NCI-H1048 (cell line): ENCODE measurements around the gene KPNB1.

Experiments used
- DNase-seq: peaks from one replicate; lab custom pipeline; 2025; lab: John Stamatoyannopoulos, UW

Gene KPNB1

DNA sequence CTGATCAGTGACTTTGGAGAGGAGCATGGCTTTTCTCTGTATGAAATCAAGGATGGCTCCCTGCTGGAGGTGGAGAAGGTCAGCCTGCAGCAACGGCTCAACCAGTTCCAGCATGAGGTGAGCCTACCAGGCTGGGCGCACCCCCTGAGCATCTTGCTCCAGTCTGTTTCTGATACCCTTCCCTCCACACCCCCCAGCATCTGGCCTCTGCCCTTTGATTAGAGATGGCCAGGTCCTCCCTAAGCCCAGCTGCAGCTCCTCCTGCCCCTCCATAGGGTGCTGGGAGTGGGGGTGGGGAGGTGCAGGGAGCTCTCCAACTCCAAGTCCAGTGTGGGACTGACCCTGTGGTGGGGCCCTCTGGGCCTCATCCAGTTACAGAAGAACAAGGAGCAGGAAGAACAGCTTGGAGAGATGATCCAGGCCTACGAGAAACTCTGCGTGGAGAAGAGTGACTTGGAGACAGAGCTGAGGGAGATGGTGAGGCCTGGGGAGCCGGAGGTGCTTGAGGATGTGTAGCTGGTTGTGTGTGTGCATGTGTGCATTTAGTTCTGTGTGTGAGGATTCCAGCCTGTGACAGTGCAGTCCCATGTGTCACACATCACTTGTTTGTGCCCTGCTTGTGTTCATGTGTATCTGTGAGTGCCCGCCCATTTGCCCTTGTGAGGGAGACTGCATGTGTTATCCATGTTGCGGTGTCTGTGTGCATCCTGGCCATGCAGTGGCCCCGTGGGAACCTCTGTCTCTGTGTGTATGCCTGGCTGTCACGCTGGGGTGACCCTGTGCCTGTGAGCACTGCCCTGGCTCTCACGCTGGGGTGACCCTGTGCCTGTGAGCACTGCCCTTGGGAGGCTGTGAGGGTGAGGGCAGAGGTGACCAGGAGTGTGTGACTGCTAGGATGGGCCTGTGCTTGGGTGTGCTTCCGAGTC is 47.3 kb downstream of the KPNB1 start:
- no peak for DNase-seq

DNA sequence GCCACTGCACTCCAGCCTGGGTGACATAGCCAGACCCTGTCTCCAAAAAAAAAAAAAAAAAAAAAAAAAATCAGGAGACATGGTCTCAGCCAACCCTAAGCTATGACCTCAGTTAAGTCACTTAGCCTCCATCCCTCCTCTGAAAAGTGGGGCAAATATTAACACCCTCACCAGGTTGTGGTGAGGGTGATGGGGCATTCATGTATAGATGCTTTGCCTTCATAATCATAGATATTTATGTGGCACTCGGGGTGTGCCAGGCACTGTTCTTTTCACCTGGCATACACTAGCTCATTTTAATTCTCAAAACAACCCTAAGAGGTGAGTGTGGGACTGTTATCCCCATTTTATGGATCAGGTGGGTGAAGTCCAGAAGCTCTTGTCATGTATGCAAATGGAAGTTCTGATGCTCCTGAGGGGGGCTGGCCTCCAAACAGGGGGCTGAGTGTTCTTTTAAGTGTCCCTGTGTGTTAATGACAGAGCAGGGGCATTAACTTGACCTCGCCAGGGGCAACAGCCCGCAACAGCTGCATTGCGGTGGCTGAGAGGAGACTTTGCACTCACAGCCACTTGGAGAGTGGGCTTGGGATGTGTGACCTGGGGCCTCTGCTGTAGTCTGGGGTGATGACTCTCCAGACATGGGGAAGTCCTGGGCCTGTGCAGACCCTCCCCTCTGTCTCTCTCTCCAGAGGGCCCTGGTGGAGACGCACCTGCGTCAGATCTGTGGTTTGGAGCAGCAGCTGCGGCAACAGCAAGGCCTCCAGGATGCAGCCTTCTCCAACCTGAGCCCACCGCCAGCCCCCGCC is 48.4 kb downstream of the KPNB1 start:
- no peak for DNase-seq

DNA sequence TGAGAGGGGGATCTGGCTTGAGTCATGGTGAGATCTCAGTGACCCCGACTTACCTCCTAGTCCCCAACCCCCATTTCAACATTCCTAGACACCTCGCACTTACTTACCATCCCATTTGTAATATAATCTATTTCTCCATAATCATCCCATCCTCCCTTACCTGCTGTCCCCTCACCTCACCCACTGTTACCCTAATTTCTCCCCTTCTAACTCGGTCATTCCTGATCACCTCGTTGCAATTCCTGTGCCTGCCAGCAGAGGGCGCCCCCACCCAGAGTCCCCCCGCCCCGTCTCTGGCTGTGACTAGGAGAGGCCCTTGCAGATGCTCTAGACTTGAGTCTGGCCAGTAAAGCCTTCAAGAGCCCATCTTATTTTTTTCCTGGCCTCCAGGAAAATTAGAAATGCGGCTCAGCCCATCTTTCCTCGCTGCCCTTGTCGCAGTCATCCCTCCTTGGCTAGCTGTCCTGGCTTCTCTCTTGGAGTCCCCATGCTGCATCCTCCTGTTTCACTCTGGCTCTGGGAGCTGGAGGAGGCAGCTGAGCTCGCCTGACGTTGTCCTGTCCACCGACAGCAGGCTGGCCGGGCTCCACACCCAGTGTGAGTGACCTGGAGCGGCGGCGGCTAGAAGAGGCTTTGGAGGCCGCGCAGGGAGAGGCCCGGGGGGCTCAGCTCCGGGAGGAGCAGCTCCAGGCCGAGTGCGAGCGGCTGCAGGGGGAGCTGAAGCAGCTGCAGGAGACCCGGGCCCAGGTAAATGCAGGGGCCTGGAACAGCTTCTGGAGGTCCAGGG is 49.2 kb downstream of the KPNB1 start:
- no peak for DNase-seq

DNA sequence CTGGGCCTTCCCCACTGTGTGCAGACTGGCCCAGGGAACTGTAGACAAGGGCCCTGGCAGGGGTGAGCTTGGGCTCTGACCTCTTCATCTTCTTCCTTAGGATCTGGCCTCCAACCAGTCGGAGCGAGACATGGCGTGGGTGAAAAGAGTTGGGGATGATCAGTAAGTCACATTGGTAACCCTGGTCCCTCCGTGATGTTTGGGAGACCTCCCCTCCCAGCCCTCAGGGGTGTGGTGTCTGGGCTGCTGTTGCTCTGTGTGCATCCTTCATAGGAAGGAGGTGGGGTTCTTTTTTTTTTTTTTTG is 49.8 kb downstream of the KPNB1 start:
- DNase-seq, result no peak

DNA sequence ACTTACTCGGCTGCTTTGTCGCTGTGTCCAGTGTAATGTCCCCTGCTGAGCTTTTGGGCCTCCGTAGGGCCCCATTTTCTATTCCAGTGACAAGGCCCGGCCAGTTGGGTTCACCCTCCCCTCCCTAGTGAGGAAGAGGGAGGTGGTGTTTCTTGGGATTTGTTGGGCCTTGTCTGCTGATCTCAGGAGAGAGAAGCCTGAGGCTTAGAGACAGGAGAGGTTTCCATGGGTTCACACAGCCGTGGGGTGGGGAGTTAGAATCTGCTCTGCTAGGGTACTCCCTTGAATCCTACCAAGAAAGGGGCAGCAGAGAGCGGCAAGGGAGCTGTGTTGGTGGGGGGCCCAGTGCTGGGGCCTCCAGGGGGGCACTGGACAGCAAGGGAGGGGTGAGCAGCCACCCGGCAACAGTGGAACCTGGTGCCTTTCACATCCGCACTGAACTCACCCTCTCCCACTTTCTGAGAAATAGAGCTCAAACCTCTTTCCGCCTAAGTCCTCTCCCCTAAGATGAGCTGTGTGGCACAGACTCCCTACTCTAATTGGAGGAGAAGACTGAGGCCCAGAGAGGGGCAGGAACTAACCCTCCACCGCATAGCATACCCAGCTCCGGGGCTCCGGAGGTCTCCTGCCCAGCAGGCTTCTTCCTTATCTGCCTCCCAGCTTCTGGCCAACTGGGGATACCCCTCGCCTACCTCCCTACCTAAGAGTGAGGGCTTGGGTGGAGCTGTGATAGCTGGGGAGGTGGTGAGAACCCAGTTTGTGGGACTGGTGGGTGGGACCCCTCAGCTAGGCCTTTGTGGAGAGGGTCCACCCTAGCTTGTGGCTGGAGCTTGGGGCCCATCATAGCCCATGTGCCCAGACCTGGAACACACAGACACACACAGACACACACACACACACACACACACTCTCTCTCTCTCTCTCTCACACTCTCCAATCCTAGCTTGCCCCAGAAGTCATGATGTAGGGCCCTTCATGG is 51.0 kb downstream of the KPNB1 start:
- DNase-seq, result no peak

DNA sequence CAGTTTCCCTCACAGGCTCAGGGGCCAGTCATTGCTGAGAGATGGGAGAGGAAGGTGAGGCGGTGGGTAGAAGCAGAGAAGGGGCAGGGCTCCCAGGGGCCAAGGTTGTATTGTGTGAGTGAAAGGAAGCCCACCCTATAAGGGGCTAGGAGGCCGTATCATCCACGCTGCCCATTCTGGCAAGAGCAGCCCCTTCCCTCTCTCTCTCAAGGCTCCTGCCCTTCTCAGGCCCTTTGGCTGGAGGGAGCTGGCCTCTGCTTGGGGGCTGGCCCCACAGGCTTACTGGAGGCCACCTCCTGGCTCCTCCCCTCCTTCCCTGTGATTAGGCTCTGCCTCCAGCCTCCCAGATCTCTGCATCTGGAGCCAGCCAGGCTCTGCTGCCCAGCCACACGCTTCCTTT is 51.9 kb downstream of the KPNB1 start:
- DNase-seq, result no peak

DNA sequence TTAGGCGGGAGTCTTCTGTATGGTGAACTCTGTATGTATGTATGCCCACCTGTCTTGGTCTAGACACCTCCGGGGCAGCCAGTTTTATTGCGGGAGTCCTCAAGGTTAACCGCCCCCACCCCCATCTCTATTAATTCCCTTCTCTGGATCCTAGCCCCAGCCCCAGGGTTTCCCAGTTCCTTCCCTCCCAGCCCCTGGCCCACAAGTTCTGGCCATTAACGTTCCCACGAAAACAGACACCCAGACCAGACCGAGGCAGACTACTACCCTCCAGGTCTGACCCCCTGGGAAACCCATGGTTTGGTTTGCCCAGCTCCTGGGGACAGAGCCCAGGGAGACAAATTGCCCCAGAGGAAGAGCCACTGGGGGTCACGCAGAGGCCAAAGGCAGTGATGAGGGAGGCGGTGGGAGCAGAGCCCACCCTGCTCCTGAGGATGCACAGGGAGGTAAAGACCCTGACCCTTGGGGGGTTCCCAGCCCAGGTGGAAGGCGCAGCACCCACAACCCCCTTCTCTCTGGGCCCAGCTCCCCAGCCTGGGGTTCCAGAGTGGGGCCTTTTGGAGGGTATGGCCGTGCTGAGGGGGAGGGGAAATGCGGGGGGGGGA is 52.8 kb downstream of the KPNB1 start:
- no peak for DNase-seq

DNA sequence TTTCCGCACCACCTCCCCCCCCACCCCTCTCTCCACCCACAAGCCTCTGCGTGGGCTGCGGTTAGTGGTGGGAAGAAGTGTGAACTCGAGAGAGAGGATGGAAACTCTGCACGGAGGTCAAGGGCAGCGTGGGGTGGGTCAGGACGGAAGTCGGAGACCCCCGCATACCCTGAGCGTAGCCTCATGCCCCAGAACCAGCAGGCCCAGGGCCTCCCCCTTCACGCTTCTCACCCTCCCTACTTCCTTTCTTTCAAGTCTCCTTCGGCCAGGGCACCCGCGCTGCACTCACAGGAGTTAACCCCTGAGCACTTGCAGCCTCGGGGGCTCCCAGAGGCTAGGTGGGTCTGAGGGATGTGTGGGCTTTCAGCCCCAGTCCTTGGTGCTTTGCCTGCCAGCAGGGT is 53.5 kb downstream of the KPNB1 start:
- no peak for DNase-seq

DNA sequence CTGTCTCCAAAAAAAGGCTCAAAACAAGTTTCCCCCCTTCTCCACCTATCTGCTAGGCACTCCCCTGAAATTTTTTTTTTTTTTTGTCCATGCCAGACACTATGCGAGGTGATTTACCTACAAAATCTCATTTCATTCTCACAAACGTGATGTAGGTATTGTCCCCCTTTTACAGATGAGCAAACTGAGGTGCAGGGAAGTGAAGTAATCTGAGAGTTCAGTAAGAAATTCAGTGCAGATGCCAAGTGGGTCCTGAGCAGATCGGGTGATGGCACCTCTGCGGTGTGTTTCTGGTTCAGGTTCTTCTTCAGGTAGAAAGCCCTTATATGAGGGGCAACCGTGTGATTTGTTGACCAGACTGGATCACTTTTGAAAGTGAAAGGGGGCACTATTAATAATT is 54.0 kb downstream of the KPNB1 start:
- no peak for DNase-seq

DNA sequence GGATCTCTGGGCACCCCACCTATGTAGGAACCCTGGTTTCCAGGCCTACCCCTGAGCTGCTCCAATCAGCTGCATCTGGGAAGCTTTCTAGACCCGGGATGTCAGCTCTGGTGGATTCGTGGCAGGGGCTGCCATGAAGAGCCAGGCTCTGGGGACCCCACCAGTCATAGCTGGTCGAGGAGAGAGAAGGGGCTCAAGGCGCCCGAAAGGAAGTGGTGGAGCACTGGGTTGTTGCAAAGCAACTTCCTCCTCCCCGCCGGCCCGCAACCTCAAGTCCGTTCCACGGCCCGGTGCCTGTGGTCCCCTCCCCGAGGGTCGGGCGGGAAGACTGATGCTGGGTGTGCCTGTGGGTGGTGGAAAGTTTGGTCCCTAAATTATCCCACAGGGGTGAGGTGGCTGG is 54.4 kb downstream of the KPNB1 start:
- no peak for DNase-seq

DNA sequence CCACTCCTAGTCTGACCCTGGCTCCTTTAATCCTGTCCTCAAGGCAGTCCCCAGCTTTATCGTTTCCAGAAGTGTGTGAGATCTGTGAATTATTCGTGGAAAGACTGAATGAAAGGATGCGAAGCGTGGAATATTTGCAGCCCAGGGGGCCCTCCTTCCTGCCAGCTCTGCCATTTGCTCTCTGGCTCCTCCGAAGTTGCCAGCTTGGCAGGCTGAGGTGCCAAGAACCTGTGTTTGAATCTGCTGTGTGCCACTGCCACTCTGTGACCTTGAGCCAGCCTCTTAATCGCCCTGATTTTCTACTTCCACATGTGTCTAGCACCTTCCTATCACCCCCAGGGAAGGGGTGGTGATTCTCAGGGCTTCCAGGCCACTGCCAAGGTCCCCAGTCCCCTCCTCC is 55.0 kb downstream of the KPNB1 start:
- no peak for DNase-seq

DNA sequence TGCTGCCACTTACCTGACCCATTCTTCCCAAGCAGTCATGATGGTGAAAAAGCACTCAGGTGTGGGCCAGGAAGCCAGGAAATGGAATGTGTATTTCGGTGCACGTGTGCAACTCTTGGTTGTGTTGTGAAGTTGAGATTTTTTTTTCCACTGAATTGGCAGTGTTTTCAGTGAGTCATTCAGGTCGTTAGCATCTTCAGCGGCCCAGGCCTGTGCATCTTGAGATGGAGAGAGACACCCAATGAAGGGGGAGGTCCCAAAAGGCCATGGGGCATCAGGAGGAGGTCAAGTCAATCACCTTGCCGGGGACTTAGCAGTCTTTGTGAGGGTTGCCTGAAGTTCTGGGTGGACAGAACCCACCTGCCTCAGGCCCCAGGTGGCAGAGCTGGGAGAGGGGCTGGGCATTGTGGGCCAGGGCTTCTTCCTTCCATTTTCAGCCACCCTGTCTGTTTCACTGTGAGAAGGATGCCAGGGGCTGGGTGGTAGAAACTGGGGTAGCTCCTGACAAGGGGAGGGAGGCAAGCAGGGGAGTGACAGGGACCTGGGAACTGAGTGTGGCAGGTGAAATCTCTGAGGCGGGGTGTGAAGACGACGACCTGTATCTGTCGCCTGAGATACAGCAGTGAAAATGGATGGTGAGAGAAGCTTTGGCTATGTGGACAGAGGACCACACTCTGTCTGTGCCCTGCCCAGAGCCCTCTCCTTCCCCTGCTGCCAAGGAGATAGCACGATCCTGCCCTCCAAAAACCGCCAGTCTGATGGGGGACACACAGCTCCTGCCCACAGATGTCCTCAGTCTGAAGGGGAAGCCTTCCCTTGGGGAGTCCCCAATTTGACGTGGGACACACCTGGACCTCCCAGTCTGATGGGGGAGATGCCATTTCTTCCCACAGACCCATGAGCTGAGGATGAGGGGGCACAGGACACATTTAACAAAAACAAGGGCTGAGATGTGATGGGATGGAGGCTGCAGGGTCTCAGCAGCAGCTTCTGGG is 56.1 kb downstream of the KPNB1 start:
- DNase-seq, result no peak

DNA sequence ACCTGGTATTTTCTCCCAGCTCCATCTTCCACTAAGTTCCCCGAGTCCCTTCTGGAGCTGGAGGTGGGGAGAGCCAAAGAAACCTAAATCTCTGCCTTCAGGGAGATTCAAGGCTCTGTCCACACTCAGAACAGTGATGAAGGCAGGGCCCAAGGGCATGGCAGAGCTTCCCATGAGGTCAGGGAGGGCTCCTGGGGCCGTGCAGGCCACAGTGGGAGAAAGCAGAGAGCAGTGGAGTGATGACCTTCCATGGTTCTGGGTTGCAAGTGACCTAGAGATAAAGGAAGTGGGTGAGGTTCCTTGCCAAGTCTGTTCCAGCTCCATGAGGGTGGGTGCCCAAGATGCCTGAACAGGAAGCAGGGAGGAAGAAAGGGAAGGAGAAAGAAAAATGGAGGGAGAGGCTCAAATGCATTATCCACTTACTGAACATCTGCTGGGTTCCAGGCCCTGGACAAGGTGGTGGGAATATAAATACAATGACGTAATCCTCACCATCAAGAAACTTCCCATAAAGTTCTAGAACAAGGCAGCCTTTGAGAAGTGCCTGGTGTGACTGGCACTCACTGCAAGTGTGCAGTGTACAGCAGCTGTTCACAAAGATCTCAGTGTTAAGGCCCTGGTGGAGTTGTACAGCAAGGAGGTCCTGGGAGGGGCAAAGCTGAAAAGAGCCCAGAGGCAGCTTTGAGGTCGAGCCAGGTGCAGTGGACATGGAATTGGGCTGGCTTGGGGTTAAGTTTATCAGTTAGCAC is 57.5 kb downstream of the KPNB1 start:
- no peak for DNase-seq

DNA sequence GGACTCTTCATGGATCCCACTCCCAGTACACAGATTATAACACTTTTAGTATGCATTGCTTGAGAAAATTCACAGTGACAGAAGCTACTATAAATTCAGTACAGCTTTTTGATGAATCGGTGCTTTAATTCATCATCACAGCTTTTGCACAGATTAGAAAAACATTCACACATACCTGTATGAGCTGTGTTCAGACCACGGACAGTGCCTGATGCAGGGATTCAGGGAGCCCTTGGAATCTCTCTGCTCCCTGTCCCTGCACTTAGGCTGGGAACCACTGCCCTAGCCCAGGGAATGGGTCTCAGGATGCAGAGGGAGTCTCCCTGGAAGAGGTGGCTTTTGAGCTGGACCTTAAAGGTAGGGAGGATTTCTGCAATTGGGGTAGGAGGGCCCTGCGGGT is 58.2 kb downstream of the KPNB1 start:
- no peak for DNase-seq

DNA sequence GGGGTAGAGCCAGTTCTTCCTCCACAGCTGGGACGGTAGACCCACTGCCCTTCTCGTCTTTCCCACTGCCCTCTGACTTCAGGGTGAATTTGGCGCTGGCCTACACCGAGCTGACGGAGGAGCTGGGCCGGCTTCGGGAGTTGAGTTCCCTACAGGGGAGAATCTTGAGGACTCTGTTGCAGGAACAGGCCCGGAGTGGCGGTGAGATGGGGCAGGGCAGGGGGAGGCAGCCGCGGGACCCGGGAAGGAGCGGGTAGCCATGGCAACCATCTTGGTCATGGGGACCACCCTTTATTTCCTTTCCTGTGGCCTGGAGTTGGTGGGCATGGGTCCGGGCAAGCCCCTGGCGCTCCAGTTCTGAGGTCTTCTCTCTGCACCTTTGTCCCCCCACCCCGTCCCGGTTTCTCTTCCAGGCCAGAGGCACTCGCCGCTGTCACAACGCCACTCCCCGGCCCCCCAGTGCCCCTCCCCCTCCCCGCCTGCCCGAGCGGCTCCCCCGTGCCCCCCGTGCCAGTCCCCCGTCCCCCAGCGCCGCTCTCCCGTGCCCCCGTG is 58.7 kb downstream of the KPNB1 start:
- no peak for DNase-seq

DNA sequence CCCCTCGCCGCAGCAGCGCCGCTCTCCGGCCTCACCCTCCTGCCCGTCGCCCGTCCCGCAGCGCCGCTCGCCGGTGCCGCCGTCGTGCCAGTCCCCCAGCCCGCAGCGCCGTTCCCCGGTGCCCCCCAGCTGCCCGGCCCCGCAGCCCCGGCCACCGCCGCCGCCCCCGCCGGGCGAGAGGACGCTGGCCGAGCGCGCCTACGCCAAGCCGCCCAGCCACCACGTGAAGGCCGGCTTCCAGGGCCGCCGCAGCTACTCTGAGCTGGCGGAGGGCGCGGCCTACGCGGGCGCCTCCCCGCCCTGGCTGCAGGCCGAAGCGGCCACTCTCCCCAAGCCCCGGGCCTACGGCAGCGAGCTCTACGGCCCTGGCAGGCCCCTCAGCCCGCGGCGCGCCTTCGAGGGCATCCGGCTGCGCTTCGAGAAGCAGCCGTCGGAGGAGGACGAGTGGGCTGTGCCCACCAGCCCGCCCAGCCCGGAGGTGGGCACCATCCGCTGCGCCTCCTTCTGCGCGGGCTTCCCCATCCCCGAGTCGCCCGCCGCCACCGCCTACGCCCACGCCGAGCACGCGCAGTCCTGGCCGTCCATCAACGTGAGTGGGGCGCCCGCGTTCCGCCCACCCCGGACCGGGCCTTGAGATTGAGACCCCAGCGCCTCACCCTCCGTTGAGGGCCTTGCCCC is 59.3 kb downstream of the KPNB1 start:
- no peak for DNase-seq

DNA sequence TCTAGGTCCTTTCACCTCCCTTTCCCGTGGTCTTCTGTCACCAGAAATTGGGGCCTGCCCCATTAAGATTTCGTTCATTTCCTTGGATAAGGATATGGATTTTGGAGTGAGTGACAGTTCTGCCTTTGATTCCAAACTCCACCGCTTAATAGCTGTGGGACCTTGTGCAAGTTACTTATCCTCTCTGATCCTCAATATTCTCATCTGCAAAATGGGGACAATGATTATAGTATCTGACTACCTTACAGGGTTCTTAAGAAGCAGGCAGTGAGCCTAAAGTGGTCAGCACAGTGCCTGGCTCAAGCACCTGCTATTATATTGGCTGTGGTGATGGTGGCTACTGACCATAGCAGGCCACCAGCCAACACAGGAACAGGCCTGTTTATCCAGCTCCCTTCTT is 59.9 kb downstream of the KPNB1 start:
- no peak for DNase-seq
